ENCODE results near the gene FOCAD.

The FOCAD gene

GRCh38 chr9:20805766-20806165 lies 121.7 kb downstream of the FOCAD start:
- DNase-seq, result no peak

DNA sequence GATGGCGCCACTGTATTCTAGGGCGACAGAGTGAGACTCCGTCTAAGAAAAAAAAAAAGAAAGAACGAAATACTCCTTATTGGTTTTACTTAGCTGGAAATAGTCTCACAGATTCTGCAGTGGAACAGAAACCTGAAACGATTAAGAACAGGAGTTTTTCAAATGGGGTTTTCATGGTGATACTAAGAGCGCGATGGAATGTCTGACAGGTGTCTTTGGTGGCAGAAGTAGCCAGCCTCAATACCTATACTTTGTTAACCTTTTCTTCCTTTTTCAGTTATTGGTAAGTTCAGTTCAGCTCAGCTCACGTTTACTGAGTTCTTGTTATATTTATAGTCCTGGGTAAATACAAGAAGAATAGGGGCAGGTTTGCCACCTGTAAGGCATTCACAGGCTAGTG lies 123.9 kb downstream of the FOCAD start:
- DNase-seq, result no peak

DNA sequence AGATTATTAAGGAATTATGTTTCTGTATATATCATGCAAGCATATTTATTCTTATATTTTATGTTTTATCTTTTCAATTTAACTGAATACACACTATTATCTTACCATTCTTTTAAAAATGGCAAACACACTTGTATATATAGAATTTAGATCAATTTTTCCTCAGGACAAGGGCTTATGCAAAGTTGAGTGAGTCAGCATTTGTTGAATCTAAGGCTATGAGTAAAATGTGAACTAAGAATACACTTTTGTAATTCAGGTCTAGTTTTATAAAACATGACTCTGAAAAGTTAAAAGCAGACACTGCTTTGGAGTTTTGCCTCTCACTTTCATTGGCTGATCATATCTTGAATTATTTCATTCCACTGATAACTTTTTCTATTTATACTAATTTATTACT lies 127.8 kb downstream of the FOCAD start:
- DNase-seq, result peak in 1 of 3 donors; percentile 28

DNA sequence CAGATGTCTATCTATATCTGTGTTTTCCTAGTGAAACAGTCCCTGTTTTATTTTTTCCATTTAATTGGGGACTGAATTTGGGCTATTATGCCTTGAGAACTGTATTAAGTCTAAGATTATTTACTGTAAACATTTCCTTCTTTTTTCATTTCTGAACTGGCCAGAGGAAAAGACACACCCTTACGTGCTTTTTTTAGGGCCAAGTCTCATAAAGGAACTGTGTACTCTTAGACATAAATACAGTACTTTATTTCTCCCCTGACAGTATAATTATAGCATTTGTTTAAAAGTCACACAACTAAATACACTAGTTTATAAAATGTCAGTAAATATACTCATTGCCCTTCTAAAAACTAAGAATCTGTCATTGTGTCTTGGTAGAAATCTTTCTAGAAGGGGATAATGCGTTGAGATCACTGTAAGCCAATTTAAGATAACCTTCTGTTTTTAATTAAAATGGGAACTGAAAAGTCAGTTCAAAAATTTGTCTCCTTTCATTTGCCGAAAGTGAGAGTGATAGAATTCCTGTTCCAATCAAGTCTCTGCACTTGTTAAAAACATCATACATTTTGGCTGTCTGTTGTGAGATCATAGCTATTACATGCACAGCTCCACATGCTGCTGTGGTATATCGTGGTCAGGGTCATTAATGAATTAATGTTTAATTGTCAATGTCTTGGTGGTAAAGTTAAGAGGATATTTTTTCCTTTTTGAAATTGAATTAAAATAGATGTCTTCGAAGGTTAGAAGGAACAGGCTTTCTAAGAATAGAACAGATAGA lies 132.1 kb downstream of the FOCAD start:
- DNase-seq, result no peak

DNA sequence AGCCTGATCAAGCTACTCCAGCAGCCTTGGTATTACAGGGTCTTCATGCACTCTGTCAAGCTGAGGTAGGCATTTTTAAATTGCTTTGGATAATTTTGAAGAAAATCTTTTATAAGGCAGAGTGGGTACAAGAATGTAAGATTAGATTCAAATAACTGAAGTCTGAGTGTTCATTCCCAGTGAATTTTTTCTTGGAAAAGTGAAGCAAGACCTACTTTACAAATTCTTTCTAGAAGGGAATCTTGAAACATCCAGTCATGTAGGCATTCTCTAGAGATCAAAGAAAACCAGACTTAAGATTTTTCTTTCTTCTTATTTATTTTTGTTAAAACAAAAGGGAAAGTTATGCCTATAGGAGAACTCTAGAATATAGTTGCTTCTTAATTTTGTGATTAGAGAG lies 139.0 kb downstream of the FOCAD start:
- DNase-seq, result no peak

DNA sequence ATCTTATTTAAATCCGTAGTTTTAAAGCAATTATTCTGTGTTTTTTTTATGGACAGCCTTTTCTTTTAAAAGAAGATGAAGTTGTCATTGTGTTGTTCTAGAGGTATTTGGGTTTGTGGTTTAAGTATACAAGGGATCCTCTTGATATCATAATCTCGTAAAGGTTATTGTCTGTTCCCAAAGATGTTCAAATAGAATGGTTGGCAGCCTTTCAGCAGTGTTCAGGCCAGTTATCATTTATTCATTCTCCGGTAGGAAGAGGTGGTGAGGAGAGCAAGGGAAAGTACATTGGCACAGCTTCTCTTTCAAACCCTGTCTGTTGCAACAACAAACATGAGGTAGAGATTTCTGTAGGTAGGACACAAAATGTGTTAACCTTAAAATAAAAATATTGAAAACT lies 147.0 kb downstream of the FOCAD start:
- DNase-seq, result no peak

GRCh38 chr9:20832775-20833174 lies 148.7 kb downstream of the FOCAD start:
- no peak for DNase-seq

DNA sequence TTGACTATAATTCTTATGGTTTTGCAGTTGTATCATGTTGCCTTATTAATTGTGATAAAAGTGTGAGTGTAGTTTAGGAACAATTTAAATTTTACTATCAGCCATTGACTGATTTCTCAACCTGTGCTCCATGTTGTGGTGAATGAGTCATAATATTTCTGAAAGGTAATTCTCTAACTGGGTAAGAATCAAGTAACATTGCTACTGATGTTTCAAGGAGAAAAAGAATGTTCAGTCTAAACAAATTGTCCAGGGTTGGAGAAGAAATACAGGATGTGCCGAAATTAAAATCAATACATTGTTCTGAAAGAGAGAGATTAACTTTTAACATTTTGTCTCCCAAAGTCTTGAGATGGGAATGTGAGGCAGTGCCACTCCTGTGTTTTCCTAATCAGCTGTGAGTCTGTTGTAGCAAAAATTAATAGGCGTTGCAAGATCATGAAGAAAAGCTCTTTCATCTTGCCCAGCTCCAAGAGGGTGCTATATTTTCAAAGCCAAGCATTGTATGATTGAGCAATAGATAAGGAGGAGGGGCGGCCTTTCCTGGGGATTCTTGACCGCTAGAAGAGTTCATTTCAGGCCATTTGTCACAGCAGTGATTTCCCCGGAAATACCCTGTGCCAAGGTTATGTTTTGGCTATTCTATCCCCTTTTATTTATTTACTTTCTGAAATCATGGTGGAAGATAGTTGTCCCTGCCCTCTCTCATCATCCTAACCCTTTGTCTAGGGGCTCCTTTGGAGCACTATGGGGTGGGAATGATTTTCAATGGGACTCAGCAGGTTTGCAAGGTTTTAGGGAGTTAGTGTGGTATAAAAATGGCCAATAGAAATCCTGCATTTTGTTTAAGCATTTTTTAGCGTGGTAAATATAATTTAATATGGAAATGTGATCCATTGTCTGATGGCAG lies 151.6 kb downstream of the FOCAD start:
- DNase-seq, result peak; percentile 57 to 65 (median 61)

DNA sequence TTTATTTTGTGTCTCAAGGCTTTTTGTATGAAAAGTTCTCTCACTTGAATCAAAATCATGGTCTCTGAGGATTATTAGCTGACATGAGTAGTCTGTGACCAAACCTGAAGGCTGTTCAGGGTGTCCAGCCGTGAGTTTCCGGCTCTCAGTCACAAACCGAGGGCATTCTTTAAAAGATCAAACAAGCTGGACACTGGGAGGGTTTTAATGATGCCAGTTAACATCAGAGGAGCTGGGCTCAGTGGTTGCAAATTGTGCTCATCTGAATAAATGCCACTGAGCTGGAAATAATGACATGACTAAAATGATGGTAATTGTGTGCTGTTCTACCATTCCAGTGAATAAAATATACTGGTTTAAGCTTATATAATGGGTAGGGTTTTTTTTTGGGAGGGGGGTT lies 153.1 kb downstream of the FOCAD start:
- no peak for DNase-seq

- no peak for DNase-seq
These were observed 154.2 kb downstream of the FOCAD start for GRCh38 chr9:20838218-20838617.

DNA sequence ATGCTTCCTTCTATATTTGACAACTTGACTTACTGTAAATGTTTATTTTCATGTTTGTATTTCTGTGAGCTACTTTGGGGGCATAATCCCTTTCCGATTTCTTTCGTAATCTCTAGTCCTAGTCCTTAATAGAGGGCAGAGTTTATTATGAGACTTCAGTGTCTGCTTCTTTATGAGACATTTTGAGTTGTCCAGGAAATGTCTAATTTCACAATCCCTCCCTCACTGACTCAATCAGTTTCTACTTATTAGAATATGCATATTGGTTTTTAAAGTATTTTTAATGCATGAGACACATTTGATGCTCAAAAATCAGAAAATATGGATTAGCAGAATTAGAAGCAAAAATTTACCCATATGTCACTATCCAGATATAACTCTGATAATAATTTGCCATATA lies 160.9 kb downstream of the FOCAD start:
- peak in 2 of 3 donors; percentile 1 to 8 for DNase-seq

DNA sequence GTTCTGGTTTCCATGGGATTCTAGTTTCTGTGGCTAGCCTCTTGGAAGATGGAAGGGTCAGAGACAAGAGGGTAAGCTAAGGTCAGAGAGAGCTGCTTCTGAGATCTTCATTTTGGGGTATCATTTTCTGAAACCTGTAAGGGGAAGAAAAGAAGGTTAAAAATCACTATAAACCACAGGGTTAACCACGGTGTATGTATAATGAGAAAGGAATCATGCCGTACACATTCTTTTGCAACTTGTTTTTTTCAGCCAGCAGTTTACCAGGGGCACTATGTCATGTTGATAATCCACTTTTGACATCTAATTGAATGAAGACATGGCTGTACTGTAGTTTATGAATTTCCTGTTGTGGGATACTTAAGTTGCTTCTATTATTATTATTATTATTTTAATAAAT lies 164.4 kb downstream of the FOCAD start:
- no peak for DNase-seq

DNA sequence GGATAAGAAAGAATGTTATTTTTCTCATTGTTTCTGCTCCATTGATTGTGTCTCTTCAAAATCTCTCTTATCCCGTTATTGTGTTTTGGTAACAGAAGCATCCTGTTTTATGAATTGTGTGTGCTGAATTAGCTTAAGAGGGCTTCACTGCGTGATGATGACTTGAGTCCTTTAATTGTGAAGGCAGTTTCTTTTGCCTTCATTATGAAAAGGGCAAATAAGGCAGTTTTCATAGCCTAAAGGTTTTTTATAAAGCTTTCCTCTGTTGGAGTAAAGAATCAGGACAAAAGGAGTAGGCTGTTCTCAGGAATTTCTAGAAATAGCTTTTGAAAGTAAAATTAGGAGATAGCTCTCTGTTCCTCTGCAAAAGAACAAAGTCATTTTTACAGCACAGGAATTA lies 169.8 kb downstream of the FOCAD start:
- no peak for DNase-seq

DNA sequence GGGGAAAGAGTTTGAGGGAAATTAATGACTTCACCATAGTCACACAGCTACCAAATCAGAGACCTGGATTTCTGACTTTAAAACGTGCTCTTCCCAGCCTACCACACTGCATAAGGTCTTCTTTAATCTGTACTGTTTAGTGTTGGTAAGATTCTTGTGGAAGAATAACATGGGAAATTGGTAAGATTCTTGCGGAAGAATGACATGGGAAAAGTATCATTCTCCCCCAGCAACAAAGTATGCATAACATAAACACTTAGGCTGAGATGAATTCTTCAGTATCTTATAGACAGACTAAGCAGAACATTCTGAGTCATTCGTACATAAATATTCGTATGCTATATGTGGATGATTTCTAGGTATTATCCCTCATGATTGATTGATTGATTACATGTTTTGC lies 170.4 kb downstream of the FOCAD start:
- DNase-seq, result no peak

- DNase-seq, result no peak
These were observed 179.9 kb downstream of the FOCAD start for GRCh38 chr9:20863945-20864344.

DNA sequence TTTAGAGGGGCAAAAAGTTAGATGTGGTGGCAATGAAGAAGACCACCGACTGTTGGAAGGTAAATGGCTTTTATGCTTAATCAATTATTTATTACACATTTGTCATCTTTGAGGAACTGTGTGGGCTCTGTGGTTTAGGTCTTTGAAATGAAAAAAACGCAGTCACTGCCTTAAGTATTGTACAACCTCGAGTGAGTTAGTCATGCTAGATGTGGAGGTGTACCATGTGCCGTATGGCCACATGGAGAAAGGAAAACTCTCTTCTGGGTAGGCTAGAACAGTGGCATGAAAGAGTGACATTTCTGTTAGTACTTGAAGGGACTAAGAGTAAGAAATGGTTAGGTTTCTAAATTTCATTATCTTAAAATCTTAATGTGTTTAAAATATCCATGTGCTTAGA lies 181.3 kb downstream of the FOCAD start:
- DNase-seq, result peak in 2 of 3 donors; percentile 41 to 65

DNA sequence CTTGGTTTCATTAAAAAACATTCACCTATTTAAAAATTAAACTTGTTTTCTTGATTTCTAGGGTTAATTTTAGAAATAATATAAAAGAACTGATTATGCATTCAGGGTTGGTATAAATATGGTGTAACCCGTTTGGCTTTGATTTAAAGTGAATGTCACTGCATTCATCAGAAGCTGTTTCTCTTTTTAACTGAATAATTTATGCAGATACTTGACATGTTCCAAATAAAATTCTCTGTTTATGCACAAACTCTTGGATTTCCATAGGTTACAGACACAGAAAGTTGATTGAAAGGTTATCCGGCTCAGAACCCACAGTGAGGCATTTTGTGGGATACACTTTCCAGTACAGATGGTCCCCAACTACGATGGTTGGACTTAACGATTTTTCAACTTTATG lies 186.1 kb downstream of the FOCAD start:
- no peak for DNase-seq

DNA sequence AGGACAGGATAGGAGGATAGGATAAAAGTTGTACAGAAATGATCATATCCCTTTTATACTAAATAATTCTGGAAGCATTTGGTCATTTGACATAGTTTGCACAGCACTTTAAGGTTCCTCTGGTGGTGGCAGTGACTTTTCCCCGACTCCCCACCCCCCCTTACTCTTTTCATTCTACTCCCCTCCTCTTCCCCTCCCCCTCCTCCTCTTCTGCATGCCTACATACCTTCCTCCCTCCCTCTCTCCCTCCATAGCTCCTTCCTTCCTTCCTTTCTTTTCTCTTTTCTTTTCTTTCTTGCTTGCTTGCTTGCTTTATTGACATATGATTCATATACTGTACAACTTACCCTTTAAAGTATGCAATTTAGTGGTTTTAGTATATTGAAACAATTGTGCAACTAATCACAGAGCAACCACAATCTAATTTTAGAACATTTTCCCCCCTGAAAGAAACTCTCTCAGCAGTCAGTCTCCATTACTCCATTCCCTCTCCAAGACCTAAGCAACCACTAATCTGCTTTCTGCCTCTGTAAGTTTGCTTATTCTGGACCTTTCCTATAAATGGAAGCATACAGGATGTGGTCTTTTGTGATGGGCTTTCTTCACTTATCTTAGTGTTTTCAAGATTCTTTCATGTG lies 188.4 kb downstream of the FOCAD start:
- DNase-seq, result peak in 1 of 3 donors; percentile 10

DNA sequence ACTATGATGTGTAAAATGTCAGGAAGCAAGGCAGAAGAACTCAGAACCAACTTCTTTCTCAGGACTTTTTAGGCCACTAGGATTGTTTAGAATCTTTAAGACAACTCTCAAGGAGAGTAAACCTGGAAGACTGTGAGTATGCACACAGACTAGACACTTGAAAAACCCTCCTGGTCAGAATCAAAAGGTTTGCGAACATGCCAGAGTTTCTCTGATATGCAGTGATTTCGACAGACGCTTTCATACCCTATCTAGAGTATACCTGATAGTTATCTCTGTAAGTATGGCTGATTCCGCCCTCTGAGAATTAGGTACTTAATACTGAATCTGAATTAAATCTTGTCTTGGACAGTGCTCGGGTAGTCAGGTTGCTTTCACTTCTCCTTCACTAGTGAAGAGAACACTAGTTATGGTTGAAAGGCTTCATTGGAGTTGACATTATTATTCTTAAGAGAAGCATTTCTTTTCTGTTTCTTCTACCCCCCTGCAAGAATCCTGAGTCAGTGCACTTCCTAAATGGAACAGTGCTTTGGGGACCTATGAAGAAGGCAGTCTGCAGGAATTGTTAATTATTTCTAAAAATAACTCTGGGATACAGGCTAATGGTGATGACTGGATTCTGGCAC lies 189.3 kb downstream of the FOCAD start:
- no peak for DNase-seq

DNA sequence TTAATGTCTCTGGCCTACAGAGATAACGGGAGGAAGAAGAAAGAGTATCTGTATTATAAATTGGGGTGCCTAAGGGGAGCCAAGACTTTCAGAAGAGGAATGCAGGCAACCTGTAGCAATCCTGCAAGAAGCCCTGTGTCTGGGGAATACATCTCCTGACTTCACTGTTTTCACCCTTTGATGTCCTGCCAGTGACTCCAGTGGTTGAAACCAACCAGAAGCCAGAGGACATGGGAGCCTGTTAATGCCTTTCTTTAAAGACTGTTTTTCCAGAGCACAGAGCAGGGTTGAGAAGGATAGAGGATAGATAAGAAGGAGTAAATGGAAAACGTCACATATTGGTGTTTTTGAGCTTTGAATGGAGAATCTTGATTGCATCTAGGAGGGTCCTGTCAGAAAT lies 196.2 kb downstream of the FOCAD start:
- no peak for DNase-seq

DNA sequence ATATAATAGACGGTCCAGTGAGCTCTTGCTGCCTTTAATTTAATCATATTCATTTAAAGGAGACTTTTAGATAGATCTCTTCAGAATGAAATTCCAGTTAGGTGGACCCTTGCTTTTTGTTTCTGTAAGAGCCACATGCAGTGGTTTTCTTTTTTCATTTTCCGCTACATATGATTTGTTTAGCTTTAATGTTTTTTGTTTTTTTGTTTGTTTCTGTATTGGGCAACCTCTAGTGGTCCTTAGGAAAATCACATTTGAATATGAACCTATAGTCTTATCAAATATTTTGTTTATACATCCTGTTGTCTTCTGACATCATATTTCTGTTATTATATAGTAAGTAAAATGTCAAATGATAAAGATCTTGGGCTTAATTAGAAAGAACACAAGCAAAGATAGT lies 196.6 kb downstream of the FOCAD start:
- DNase-seq, result no peak

DNA sequence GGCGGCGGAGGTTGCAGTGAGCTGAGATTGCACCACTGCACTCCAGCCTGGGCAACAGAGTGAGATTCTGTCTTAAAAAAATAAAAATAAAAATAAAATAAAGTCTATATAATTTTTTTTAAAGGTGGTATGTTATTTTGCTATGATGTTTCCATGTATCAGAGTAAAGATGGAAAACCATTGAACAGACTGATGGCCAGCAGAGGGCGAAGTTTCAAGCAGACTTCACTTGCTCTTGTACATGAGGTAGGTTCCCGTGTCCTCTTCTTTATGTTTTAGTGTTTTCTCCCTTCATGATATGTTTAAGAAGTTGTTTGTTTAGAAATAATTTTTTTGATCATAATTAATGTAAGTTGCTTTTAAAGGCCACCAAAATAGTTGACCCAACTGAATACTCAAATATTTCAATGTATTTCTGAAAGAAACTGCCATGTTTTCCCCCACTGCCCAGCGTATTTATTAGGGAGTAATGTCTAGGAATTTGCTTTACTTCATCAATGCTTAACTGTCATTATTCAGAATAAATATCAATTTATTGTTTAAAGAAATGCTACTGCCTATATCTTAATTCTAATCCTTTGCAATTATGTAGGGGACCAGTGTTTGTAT lies 201.0 kb downstream of the FOCAD start:
- peak; percentile 69 to 80 (median 79) for DNase-seq
